ENCODE data around the gene PLPPR3. TPM values are rescaled to one million over a fixed set of nuclear protein-coding genes. Genes with fewer than 3 reads are reported as not detected.

PLPPR3 gene
- total and polyA plus RNA-seq, 10 of the 15 experiments (the other 5 are each of a cell fraction or from before 2014, with no cell fraction given), result 0.07 TPM; not detected in 9

DNA sequence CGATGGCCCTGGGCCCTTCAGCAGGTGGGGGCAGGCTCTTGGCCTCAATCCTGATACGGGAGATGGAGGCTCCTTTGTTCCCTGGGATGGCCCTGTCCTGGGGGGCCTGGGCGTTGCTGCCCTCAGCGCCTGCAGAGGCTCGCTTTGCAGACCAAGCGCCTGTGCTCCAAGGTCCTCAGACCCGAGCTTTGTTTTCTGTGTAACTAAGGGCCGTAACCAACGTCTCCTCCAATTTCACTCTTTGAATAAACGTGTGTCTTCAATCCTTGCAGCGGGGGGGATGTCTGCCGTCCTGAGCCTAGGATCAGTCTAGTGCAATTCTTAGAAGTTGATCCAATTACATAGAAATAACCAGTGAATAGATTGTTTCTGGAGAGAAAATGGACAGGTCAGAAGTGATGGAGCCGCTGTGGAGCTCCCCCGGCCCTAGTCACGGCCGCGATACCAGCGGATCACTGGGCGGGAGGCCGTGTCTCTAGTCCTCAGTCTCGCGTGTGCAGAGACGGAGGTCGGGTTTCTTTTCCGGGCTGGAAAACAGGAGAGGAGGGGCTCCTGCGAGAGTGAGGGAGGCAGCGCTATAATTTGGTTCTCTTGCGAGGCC lies 19.2 kb downstream of the PLPPR3 start:
- Histone ChIP-seq H3K79me2 (ENCODE audit: control insufficient read depth, insufficient read depth, low read length) (peaks cover 70% of the 10 kb centered on the region), H3K36me3 (ENCODE audit: control insufficient read depth in 2 of 2, insufficient read depth in 2 of 2, low read length in 1 of 2) (peaks cover 23 to 72% of the 10 kb centered on the region in 2 experiments; a peak in 3 of 4 replicates), H2AFZ (ENCODE audit: control insufficient read depth, low read depth, low read length) (no peak overlapping the region), H3K27ac (ENCODE audit: control insufficient read depth, insufficient read depth) (no peak overlapping the region), H3K27me3 (replicated peaks in 1 of 2; ENCODE audit: control insufficient read depth in 2 of 2, insufficient read depth in 2 of 2, low read length in 1 of 2) (no peaks in the 10 kb centered on the region), H3K9ac (ENCODE audit: control insufficient read depth, insufficient read depth, low read length) (no peak overlapping the region), H3K4me3 (no peak overlapping the region), H3K9me3 (replicated peaks; ENCODE audit: control insufficient read depth, insufficient read depth, low read length) (no peaks in the 10 kb centered on the region), H4K20me1 (ENCODE audit: control insufficient read depth, insufficient read depth) (peaks cover 38% of the 10 kb centered on the region), H3K4me1 (ENCODE audit: control insufficient read depth, insufficient read depth, low read length) (peaks cover 7% of the 10 kb centered on the region; the same call in 1 of the 2 replicates), H3K4me2 (ENCODE audit: control insufficient read depth, insufficient read depth) (no peak overlapping the region)
- CTCF ChIA-PET, result no interaction called here
- intact Hi-C loops (cut with micrococcal nuclease; ENCODE audit: unreplicated experiment), result no loop called here
- BruUV-seq (replicated peaks), result no TSS peak
- no peak for ATAC-seq
- SMC1A ChIA-PET (ENCODE audit: uncharacterized antibody, unreplicated experiment), result no interaction called here
- RAD21 ChIA-PET (ENCODE audit: unreplicated experiment), result no interaction called here
- TF ChIP-seq POLR2A (IDR thresholded peaks at IDR 0.05; ENCODE audit: low read depth, low read length) (peak; percentile 1; the same call in 1 of the 2 replicates), SUPT20H (IDR thresholded peaks at IDR 0.05; ENCODE audit: borderline replicate concordance, control insufficient read depth, low read depth, low read length) (no peak), POLR2AphosphoS5 (IDR thresholded peaks at IDR 0.05; ENCODE audit: low read length) (peak; percentile 7; the same call in 1 of the 2 replicates)
- POLR2A ChIA-PET, result interaction anchor here (0.6 kb wide), 1 partner anchor 453 kb away, joined by 6 read pairs; no protein-coding TSS in a partner anchor
- 98% methylated on average over 28 of the region's 28 CpGs for WGBS (ENCODE audit: insufficient coverage, insufficient replicate concordance, low lambda C conversion rate, missing lambda C conversion rate)
- no peak for FAIRE-seq
- no peak for DNase-seq (ENCODE audit: low read depth, low spot score)
- in situ Hi-C loops (cut with MboI), result no loop called here

GRCh38 chr19:801861-802497 lies 19.8 kb downstream of the PLPPR3 start:
- ChIA-PET SMC1A (ENCODE audit: uncharacterized antibody, unreplicated experiment) (no interaction called here), RAD21 (ENCODE audit: unreplicated experiment) (no interaction called here), CTCF (no interaction called here), POLR2A (no interaction called here)
- no peak overlapping the region for H3K9ac ChIP-seq (ENCODE audit: control insufficient read depth, insufficient read depth, low read length)
- in situ Hi-C loops (cut with MboI) (no loop called here), intact Hi-C loops (cut with micrococcal nuclease; ENCODE audit: unreplicated experiment) (no loop called here)
- H3K4me2 ChIP-seq (ENCODE audit: control insufficient read depth, insufficient read depth), result peak overlapping the region; percentile 2; the same call in 1 of the 2 replicates
- no peak for ATAC-seq
- H2AFZ ChIP-seq (ENCODE audit: control insufficient read depth, low read depth, low read length), result no peak overlapping the region
- peaks cover 19 to 67% of the 10 kb centered on the region in 2 experiments; a peak in 3 of 4 replicates for H3K36me3 ChIP-seq (ENCODE audit: control insufficient read depth in 2 of 2, insufficient read depth in 2 of 2, low read length in 1 of 2)
- BruUV-seq (replicated peaks), result no TSS peak
- H3K4me3 ChIP-seq, result peak overlapping the region; percentile 51; the same call in 1 of the 2 replicates
- H4K20me1 ChIP-seq (ENCODE audit: control insufficient read depth, insufficient read depth), result peaks cover 38% of the 10 kb centered on the region
- H3K79me2 ChIP-seq (ENCODE audit: control insufficient read depth, insufficient read depth, low read length), result peaks cover 69% of the 10 kb centered on the region
- FAIRE-seq, result no peak
- H3K9me3 ChIP-seq (replicated peaks; ENCODE audit: control insufficient read depth, insufficient read depth, low read length), result no peaks in the 10 kb centered on the region
- no peak overlapping the region for H3K27ac ChIP-seq (ENCODE audit: control insufficient read depth, insufficient read depth)
- TF ChIP-seq ESRRA (IDR thresholded peaks at IDR 0.05; ENCODE audit: low read length), result no peak
- no peak for TF ChIP-seq NR2C2 (IDR thresholded peaks at IDR 0.05; ENCODE audit: borderline replicate concordance, control insufficient read depth, insufficient read length, low read depth)
- no peak for TF ChIP-seq JUNB (IDR thresholded peaks at IDR 0.05)
- no peak for TF ChIP-seq KAT2A (conservative IDR thresholded peaks at IDR 0.05; ENCODE audit: control insufficient read depth, low read depth, low read length)
- peak; percentile 56 for TF ChIP-seq POLR2A (IDR thresholded peaks at IDR 0.05; ENCODE audit: low read depth, low read length)
- no peaks in the 10 kb centered on the region for H3K27me3 ChIP-seq (replicated peaks in 1 of 2; ENCODE audit: control insufficient read depth in 2 of 2, insufficient read depth in 2 of 2, low read length in 1 of 2)
- H3K4me1 ChIP-seq (ENCODE audit: control insufficient read depth, insufficient read depth, low read length), result peaks cover 7% of the 10 kb centered on the region; the same call in 1 of the 2 replicates
- no peak for DNase-seq (ENCODE audit: low read depth, low spot score)
- WGBS (ENCODE audit: insufficient coverage, insufficient replicate concordance, low lambda C conversion rate, missing lambda C conversion rate), result 88% methylated on average over 22 of the region's 23 CpGs

Data from GM12878 (cell line).